Keratinocyte (primary cell): ENCODE measurements around the gene ZEB1. TPM values are rescaled to one million over a fixed set of nuclear protein-coding genes. Genes with fewer than 3 reads are reported as not detected.
"Not testable (repeated sequence)": the region's sequence is repeated elsewhere in the genome, so short reads cannot be mapped to it uniquely, and the experiment has no call there.

Experiments used
- DNase-seq: peaks from one replicate; pipeline ENCODE4 v3.0.0-alpha.2; 2011; ENCODE audit warnings: low read depth, missing footprints, low spot score
- FAIRE-seq: peaks from 2 replicates; lab custom pipeline; 2011; peaks lifted over from hg19 to GRCh38; lab: Jason Lieb, UNC
- H2AFZ ChIP-seq: 2 replicates; pipeline ENCODE4 v1.6.0; 2012; ENCODE audit warnings: low read length, control low read depth, inconsistent platforms; ENCODE audit not compliant: control insufficient read depth
- H3K27ac ChIP-seq: 2 replicates; pipeline ENCODE4 v1.5.1; 2011; ENCODE audit warnings: low read length; ENCODE audit not compliant: control insufficient read depth, insufficient read depth
- H3K27me3 ChIP-seq: 3 replicates; pipeline ENCODE4 v1.6.0; 2011; ENCODE audit warnings: low read length; ENCODE audit not compliant: control insufficient read depth, insufficient read depth; ENCODE audit errors: extremely low read depth
- H3K36me3 ChIP-seq, 2 experiments: 2 replicates in 1 of 2; 3 replicates in 1 of 2; pipeline ENCODE4 v1.5.1; 2011; ENCODE audit warnings: low read length in 2 of 2, mild to moderate bottlenecking in 1 of 2; ENCODE audit not compliant: control insufficient read depth in 2 of 2, insufficient read depth in 2 of 2; ENCODE audit errors: extremely low read depth in 1 of 2
- H3K4me1 ChIP-seq: 3 replicates; pipeline ENCODE4 v1.5.1; 2011; ENCODE audit warnings: low read length; ENCODE audit not compliant: control insufficient read depth, insufficient read depth; ENCODE audit errors: extremely low read depth
- H3K4me2 ChIP-seq: 3 replicates; pipeline ENCODE4 v1.6.0; 2011; ENCODE audit warnings: low read depth, low read length; ENCODE audit not compliant: control insufficient read depth, insufficient read depth; ENCODE audit errors: extremely low read depth
- H3K4me3 ChIP-seq, 3 experiments: fragments of 200-600 bp in 1 of 3; sonication (generic) in 1 of 3; 2 replicates in 2 of 3; 3 replicates in 1 of 3; pipeline ENCODE4 v1.5.1; 2011 to 2016; ENCODE audit warnings: low read length in 3 of 3, mild to moderate bottlenecking in 3 of 3, control low read depth in 2 of 3, inconsistent platforms in 1 of 3, low read depth in 1 of 3, mixed read lengths in 1 of 3, mixed run types in 1 of 3, moderate library complexity in 1 of 3; ENCODE audit not compliant: control insufficient read depth in 2 of 3, insufficient read depth in 2 of 3; ENCODE audit errors: extremely low read depth in 1 of 3
- H3K79me2 ChIP-seq: 2 replicates; pipeline ENCODE4 v1.6.0; 2012; ENCODE audit warnings: low read length; ENCODE audit not compliant: control insufficient read depth, insufficient read depth
- H3K9ac ChIP-seq: 3 replicates; pipeline ENCODE4 v1.6.0; 2011; ENCODE audit warnings: low read length; ENCODE audit not compliant: control insufficient read depth, insufficient read depth; ENCODE audit errors: extremely low read depth
- H3K9me1 ChIP-seq: 3 replicates; pipeline ENCODE4 v1.6.0; 2011; ENCODE audit warnings: low read length; ENCODE audit not compliant: control insufficient read depth, insufficient read depth; ENCODE audit errors: extremely low read depth
- H3K9me3 ChIP-seq: 2 replicates; pipeline ENCODE4 v1.5.1; 2012; ENCODE audit warnings: low read depth, low read length; ENCODE audit not compliant: control insufficient read depth
- H4K20me1 ChIP-seq: 3 replicates; pipeline ENCODE4 v1.6.0; 2011; ENCODE audit warnings: low read length; ENCODE audit not compliant: control insufficient read depth, insufficient read depth; ENCODE audit errors: extremely low read depth
- CTCF ChIP-seq, 3 experiments: IDR thresholded peaks in 1 of 3; conservative IDR thresholded peaks in 1 of 3; optimal IDR thresholded peaks in 1 of 3; 2 replicates in 2 of 3; 3 replicates in 1 of 3; pipeline versions ENCODE3 to v1.5.1; 2011; ENCODE audit warnings: low read length in 3 of 3, mild to moderate bottlenecking in 3 of 3, moderate library complexity in 2 of 3, control low read depth in 1 of 3, inconsistent platforms in 1 of 3; ENCODE audit not compliant: insufficient read depth in 2 of 3; ENCODE audit errors: extremely low read depth in 1 of 3
- EZH2 ChIP-seq: IDR thresholded peaks from one replicate; pipeline ENCODE4 v1.6.1; 2012; ENCODE audit warnings: inconsistent platforms, mild to moderate bottlenecking, low read length, moderate library complexity
- dilution Hi-C: fragments of 300-500 bp; cut with MboI; formaldehyde crosslinking; loops from one replicate; pipeline ENCODE4 v1.7.0; 2020; ENCODE audit warnings: low sequenced_read_pairs; ENCODE audit not compliant: extremely low pct_ligation_motif_present
- polyA plus RNA-seq, 5 experiments: library from polyadenylated mRNA; depleted of rRNA in 3 of 5; stranded (reverse) in 3 of 5; stranded (forward) in 1 of 5; unstranded in 1 of 5; fragments of >200 nt; gene quantifications; 1 replicate in 1 of 5; 2 replicates in 3 of 5; 3 replicates in 1 of 5; pipeline versions ENCODE4 v1.2.1 to v1.2.3, GENCODE V29; 2011 to 2012; ENCODE audit warnings: missing spikeins in 2 of 5, low read depth in 1 of 5, low replicate concordance in 1 of 5

The ZEB1 gene
- polyA plus RNA-seq, 1 donor (not counting 4 experiments of a cell fraction or from before 2014, with no cell fraction given): 0.96 TPM

- H3K4me1 ChIP-seq: peaks cover 9% of the 10 kb centered on the region
- H4K20me1 ChIP-seq: no peaks in the 10 kb centered on the region
- H2AFZ ChIP-seq: no peak overlapping the region
- H3K4me3 ChIP-seq: no peak overlapping the region
- no peaks in the 10 kb centered on the region for H3K9me1 ChIP-seq
- no peaks in the 10 kb centered on the region for H3K27me3 ChIP-seq
- H3K4me2 ChIP-seq: no peak overlapping the region
- dilution Hi-C loops: no loop called here
- no peaks in the 10 kb centered on the region for H3K36me3 ChIP-seq
- FAIRE-seq: no peak
- H3K79me2 ChIP-seq: no peaks in the 10 kb centered on the region
- DNase-seq: no peak
- no peaks in the 10 kb centered on the region for H3K9me3 ChIP-seq
- H3K9ac ChIP-seq: no peak overlapping the region
- TF ChIP-seq EZH2: no peak
- no peak for TF ChIP-seq CTCF (optimal IDR thresholded peaks at IDR 0.05 in 1 of 3, IDR thresholded peaks at IDR 0.05 in 1 of 3, conservative IDR thresholded peaks at IDR 0.05 in 1 of 3; ENCODE audit: extremely low read depth in 1 of 3, insufficient read depth in 2 of 3, low read length in 3 of 3)
- no peak overlapping the region for H3K27ac ChIP-seq
Observed at GRCh38 chr10:31358688-31359330, 39.8 kb downstream of the ZEB1 start.

- Histone ChIP-seq H3K4me2 (no peak overlapping the region), H2AFZ (no peak overlapping the region), H3K9me3 (no peaks in the 10 kb centered on the region), H3K27ac (no peak overlapping the region), H3K9ac (no peak overlapping the region), H3K36me3 (no peaks in the 10 kb centered on the region), H3K79me2 (no peaks in the 10 kb centered on the region), H3K4me1 (no peaks in the 10 kb centered on the region), H3K9me1 (no peaks in the 10 kb centered on the region), H3K27me3 (no peaks in the 10 kb centered on the region), H3K4me3 (no peak overlapping the region), H4K20me1 (no peaks in the 10 kb centered on the region)
- DNase-seq (no peak), FAIRE-seq (no peak)
- no peak for TF ChIP-seq CTCF (optimal IDR thresholded peaks at IDR 0.05 in 1 of 3, IDR thresholded peaks at IDR 0.05 in 1 of 3, conservative IDR thresholded peaks at IDR 0.05 in 1 of 3; ENCODE audit: extremely low read depth in 1 of 3, insufficient read depth in 2 of 3, low read length in 3 of 3)
- no peak for TF ChIP-seq EZH2
- dilution Hi-C loops: no loop called here
Observed at GRCh38 chr10:31359979-31360378, 41.0 kb downstream of the ZEB1 start.

- dilution Hi-C loops, H2AFZ ChIP-seq, H4K20me1 ChIP-seq, H3K27ac ChIP-seq, H3K9ac ChIP-seq, H3K4me2 ChIP-seq, H3K27me3 ChIP-seq, DNase-seq, H3K36me3 ChIP-seq, H3K9me3 ChIP-seq, H3K79me2 ChIP-seq, H3K4me1 ChIP-seq, FAIRE-seq, H3K4me3 ChIP-seq, H3K9me1 ChIP-seq: not testable (repeated sequence)
Observed at GRCh38 chr10:31361475-31361874, 42.5 kb downstream of the ZEB1 start.
